ENCODE measurements around the gene FLOT1. TPM values are rescaled to one million over a fixed set of nuclear protein-coding genes. Genes with fewer than 3 reads are reported as not detected.

The FLOT1 gene
- total and polyA plus RNA-seq, 2 of the 13 experiments (the other 11 are each of a cell fraction or from before 2014, with no cell fraction given) = 82.3 to 130 TPM

DNA sequence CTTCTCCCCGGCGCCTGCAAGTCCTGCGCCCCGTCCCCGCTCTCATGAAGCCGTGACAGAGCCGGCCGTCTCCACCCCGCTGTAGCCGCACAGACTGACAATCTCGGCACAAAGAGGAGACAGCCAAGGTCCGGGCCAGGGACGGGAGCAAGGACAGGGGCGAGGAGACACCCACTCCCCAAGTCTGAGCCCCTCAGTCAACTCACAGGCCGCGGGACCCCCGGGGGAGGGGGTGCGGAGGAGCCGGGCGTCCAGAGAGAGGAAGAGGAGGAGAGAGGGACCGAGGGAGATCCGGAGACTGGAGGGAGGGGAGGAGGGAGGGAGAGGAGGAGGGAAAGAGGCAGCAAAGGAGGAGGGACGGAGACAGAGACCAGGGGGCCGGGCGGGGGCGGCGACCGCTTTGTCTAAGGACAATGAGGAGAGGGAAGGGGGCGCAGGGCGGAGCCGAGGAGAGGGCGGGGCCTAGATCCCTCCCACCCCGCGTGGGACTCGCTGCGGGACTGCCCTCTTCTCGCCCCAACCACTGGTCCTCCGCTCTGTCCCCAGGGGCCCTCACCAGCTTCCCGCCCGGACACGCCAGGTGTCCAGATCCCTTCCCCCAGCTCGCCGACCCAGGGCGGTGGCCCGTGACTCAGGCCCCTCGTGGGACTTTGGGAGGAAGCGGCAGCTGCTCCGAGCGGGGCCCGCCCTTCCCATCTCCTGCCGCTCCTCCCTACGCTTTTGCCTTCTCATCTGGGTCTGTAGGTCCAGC lies 55.4 kb downstream of the FLOT1 start (continued):
- TF ChIP-seq, protein P1, sequence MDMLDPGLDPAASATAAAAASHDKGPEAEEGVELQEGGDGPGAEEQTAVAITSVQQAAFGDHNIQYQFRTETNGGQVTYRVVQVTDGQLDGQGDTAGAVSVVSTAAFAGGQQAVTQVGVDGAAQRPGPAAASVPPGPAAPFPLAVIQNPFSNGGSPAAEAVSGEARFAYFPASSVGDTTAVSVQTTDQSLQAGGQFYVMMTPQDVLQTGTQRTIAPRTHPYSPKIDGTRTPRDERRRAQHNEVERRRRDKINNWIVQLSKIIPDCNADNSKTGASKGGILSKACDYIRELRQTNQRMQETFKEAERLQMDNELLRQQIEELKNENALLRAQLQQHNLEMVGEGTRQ (IDR thresholded peaks at IDR 0.05; ENCODE audit: low read depth, low read length) = no peak
- TF ChIP-seq, protein P1 (CRISPR knock-in tag; IDR thresholded peaks at IDR 0.05; ENCODE audit: borderline replicate concordance) = no peak
- TF ChIP-seq, protein P2, sequence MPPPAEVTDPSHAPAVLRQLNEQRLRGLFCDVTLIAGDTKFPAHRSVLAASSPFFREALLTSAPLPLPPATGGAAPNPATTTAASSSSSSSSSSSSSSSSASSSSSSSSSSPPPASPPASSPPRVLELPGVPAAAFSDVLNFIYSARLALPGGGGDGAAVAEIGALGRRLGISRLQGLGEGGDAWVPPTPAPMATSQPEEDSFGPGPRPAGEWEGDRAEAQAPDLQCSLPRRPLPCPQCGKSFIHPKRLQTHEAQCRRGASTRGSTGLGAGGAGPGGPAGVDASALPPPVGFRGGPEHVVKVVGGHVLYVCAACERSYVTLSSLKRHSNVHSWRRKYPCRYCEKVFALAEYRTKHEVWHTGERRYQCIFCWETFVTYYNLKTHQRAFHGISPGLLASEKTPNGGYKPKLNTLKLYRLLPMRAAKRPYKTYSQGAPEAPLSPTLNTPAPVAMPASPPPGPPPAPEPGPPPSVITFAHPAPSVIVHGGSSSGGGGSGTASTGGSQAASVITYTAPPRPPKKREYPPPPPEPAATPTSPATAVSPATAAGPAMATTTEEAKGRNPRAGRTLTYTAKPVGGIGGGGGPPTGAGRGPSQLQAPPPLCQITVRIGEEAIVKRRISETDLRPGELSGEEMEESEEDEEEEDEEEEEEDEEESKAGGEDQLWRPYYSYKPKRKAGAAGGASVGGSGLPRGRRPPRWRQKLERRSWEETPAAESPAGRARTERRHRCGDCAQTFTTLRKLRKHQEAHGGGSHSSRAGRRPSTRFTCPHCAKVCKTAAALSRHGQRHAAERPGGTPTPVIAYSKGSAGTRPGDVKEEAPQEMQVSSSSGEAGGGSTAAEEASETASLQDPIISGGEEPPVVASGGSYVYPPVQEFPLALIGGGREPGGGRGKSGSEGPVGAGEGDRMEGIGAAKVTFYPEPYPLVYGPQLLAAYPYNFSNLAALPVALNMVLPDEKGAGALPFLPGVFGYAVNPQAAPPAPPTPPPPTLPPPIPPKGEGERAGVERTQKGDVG (CRISPR knock-in tag; IDR thresholded peaks at IDR 0.05; ENCODE audit: borderline replicate concordance) = peak; percentile 1; the same call in 1 of the 2 replicates
- TF ChIP-seq ARNTL (CRISPR knock-in tag; IDR thresholded peaks at IDR 0.05) = 0 out of 2 replicates have a peak, but pooled peaks have one; percentile 34
- no peak for TF ChIP-seq TRIM24 (CRISPR knock-in tag; IDR thresholded peaks at IDR 0.05)
- peak; percentile 38 for TF ChIP-seq RXRA (CRISPR knock-in tag; IDR thresholded peaks at IDR 0.05)
- TF ChIP-seq NCOR1 (IDR thresholded peaks at IDR 0.05; ENCODE audit: borderline replicate concordance, low read length) = no peak
- TF ChIP-seq ZNF713 (CRISPR knock-in tag; IDR thresholded peaks at IDR 0.05) = no peak
- no peak for TF ChIP-seq MBD4 (IDR thresholded peaks at IDR 0.05; ENCODE audit: borderline replicate concordance, low read length)
- TF ChIP-seq, protein P3, sequence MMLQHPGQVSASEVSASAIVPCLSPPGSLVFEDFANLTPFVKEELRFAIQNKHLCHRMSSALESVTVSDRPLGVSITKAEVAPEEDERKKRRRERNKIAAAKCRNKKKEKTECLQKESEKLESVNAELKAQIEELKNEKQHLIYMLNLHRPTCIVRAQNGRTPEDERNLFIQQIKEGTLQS (CRISPR knock-in tag; IDR thresholded peaks at IDR 0.05) = no peak
- TF ChIP-seq, protein P4, sequence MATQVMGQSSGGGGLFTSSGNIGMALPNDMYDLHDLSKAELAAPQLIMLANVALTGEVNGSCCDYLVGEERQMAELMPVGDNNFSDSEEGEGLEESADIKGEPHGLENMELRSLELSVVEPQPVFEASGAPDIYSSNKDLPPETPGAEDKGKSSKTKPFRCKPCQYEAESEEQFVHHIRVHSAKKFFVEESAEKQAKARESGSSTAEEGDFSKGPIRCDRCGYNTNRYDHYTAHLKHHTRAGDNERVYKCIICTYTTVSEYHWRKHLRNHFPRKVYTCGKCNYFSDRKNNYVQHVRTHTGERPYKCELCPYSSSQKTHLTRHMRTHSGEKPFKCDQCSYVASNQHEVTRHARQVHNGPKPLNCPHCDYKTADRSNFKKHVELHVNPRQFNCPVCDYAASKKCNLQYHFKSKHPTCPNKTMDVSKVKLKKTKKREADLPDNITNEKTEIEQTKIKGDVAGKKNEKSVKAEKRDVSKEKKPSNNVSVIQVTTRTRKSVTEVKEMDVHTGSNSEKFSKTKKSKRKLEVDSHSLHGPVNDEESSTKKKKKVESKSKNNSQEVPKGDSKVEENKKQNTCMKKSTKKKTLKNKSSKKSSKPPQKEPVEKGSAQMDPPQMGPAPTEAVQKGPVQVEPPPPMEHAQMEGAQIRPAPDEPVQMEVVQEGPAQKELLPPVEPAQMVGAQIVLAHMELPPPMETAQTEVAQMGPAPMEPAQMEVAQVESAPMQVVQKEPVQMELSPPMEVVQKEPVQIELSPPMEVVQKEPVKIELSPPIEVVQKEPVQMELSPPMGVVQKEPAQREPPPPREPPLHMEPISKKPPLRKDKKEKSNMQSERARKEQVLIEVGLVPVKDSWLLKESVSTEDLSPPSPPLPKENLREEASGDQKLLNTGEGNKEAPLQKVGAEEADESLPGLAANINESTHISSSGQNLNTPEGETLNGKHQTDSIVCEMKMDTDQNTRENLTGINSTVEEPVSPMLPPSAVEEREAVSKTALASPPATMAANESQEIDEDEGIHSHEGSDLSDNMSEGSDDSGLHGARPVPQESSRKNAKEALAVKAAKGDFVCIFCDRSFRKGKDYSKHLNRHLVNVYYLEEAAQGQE (IDR thresholded peaks at IDR 0.05; ENCODE audit: borderline replicate concordance in 1 of 2, low read depth in 1 of 2, low read length in 2 of 2) = no peak
- no peak for TF ChIP-seq HNRNPUL1 (IDR thresholded peaks at IDR 0.05; ENCODE audit: low read depth, low read length)
- TF ChIP-seq ZNF879 (CRISPR knock-in tag; IDR thresholded peaks at IDR 0.05) = no peak
- no peak for TF ChIP-seq NFKBIZ (CRISPR knock-in tag; IDR thresholded peaks at IDR 0.05)
- TF ChIP-seq, protein P5, sequence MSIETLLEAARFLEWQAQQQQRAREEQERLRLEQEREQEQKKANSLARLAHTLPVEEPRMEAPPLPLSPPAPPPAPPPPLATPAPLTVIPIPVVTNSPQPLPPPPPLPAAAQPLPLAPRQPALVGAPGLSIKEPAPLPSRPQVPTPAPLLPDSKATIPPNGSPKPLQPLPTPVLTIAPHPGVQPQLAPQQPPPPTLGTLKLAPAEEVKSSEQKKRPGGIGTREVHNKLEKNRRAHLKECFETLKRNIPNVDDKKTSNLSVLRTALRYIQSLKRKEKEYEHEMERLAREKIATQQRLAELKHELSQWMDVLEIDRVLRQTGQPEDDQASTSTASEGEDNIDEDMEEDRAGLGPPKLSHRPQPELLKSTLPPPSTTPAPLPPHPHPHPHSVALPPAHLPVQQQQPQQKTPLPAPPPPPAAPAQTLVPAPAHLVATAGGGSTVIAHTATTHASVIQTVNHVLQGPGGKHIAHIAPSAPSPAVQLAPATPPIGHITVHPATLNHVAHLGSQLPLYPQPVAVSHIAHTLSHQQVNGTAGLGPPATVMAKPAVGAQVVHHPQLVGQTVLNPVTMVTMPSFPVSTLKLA (IDR thresholded peaks at IDR 0.05) = no peak
- TF ChIP-seq ZNF891 (CRISPR knock-in tag; IDR thresholded peaks at IDR 0.05) = no peak
- TF ChIP-seq CENPT (CRISPR knock-in tag; IDR thresholded peaks at IDR 0.05; ENCODE audit: low read depth) = 0 out of 2 replicates have a peak, but pooled peaks have one; percentile 24
- peak; percentile 35; the same call in 1 of the 2 replicates for TF ChIP-seq RARG (CRISPR knock-in tag; IDR thresholded peaks at IDR 0.05; ENCODE audit: low read depth)
